ENCODE measurements around the gene ELL2. TPM values are rescaled to one million over a fixed set of nuclear protein-coding genes. Genes with fewer than 3 reads are reported as not detected.
"Not testable (repeated sequence)": the region's sequence is repeated elsewhere in the genome, so short reads cannot be mapped to it uniquely, and the experiment has no call there.

ELL2 gene
- total RNA-seq, 1 donor from 2014 or later: 7.8 TPM

- DNase-seq: no peak
Observed at GRCh38 chr5:95837492-95837891, 124.2 kb downstream of the ELL2 start.

DNA sequence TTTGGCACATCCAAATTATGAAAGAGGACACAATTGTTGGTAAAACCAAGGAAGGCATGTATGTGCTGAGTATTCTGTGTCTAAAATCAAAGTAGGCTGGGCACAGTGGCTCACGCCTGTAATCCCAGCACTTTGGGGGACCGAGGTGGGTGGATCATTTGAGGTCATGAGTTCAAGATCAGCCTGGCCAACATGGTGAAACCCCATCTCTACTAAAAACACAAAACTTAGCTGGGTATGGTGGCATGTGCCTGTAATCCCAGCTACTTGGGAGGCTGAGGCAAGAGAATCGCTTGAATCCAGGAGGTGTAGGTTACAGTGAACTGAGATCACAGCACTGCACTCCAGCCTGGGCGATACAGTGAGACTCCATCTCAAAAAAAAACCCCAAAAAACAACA, 124.7 kb downstream of the ELL2 start:
- not testable (repeated sequence) for DNase-seq

- DNase-seq: peak; percentile 30
Observed at GRCh38 chr5:95836544-95836943, 125.1 kb downstream of the ELL2 start.

- peak; percentile 23 for DNase-seq
Observed at GRCh38 chr5:95835682-95836385, 125.8 kb downstream of the ELL2 start.

Other genes starting within 250 kb of the ELL2 start
- gene RHOBTB3, start 230.5 kb downstream of the ELL2 start, total RNA-seq: 27.6 and 30.3 TPM in 2 replicates
- 18.3 and 26.0 TPM in 2 replicates for gene GLRX, start 139.1 kb downstream of the ELL2 start, total RNA-seq